RWPE2 (cell line): ENCODE results near the gene CLEC12A.

Source experiments
- ATAC-seq: fragments of 200-7000 bp; cut with Tn5 transposase; 3 replicates; pipeline ENCODE4 v1.9.1; 2021; ENCODE audit warnings: low read depth
- DNase-seq: peaks from one replicate; pipeline ENCODE4 v3.0.0-alpha.2; 2020; ENCODE audit warnings: low spot score
- H3K27ac ChIP-seq: fragments of 450-650 bp; 2 replicates; pipeline ENCODE4 v1.5.1; 2017; ENCODE audit warnings: mild to moderate bottlenecking; ENCODE audit not compliant: poor library complexity, severe bottlenecking
- H3K27me3 ChIP-seq: fragments of 250-450 bp; sonication (Bioruptor Pico); 2 replicates; pipeline ENCODE4 v1.5.1; 2021; ENCODE audit warnings: mild to moderate bottlenecking, moderate library complexity; ENCODE audit not compliant: insufficient read depth, poor library complexity, severe bottlenecking
- H3K36me3 ChIP-seq: fragments of 250-450 bp; sonication (Bioruptor Pico); 2 replicates; pipeline ENCODE4 v1.5.1; 2020; ENCODE audit warnings: low read depth, mild to moderate bottlenecking, moderate library complexity
- H3K4me1 ChIP-seq: fragments of 250-450 bp; sonication (Bioruptor Pico); 2 replicates; pipeline ENCODE4 v1.5.1; 2021; ENCODE audit warnings: mild to moderate bottlenecking, moderate library complexity; ENCODE audit not compliant: insufficient read depth, poor library complexity, severe bottlenecking
- H3K4me3 ChIP-seq: fragments of 250-450 bp; sonication (Bioruptor Pico); 2 replicates; pipeline ENCODE4 v1.5.1; 2021; ENCODE audit warnings: mild to moderate bottlenecking, moderate library complexity; ENCODE audit not compliant: severe bottlenecking
- H3K9me3 ChIP-seq: fragments of 250-450 bp; sonication (Bioruptor Pico); 2 replicates; pipeline ENCODE4 v1.5.1; 2021; ENCODE audit warnings: mild to moderate bottlenecking, moderate library complexity; ENCODE audit not compliant: severe bottlenecking
- TF ChIP-seq, protein P1 (sequence below): fragments of 450-650 bp; IDR thresholded peaks from one replicate; pipeline ENCODE4 v1.5.1; 2017; ENCODE audit warnings: mild to moderate bottlenecking, moderate library complexity; ENCODE audit not compliant: poor library complexity, severe bottlenecking

Gene CLEC12A

DNA sequence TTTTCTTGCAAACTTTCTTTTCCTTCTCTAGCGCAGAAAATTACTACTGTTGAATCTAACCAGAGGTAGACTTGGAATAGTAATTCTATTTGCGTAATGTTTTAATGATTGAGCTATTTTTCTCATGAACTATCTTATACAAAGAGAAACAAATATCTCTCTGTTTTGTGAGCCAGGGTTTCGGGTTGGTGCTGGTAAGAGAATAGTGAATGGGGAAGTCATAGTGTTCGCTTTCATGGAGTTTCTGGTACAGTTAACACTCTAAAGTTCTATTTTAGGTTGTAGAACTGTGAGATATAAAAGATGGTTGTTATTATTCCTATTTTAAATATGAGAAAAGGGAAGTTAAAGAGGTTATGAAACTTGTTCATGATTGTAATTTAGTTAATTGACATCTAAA lies 21.1 kb downstream of the CLEC12A start:
- Histone ChIP-seq H3K36me3 (no peaks in the 10 kb centered on the region), H3K9me3 (no peaks in the 10 kb centered on the region), H3K4me1 (no peaks in the 10 kb centered on the region), H3K4me3 (no peak overlapping the region), H3K27ac (no peak overlapping the region), H3K27me3 (no peaks in the 10 kb centered on the region)
- TF ChIP-seq, protein P1, sequence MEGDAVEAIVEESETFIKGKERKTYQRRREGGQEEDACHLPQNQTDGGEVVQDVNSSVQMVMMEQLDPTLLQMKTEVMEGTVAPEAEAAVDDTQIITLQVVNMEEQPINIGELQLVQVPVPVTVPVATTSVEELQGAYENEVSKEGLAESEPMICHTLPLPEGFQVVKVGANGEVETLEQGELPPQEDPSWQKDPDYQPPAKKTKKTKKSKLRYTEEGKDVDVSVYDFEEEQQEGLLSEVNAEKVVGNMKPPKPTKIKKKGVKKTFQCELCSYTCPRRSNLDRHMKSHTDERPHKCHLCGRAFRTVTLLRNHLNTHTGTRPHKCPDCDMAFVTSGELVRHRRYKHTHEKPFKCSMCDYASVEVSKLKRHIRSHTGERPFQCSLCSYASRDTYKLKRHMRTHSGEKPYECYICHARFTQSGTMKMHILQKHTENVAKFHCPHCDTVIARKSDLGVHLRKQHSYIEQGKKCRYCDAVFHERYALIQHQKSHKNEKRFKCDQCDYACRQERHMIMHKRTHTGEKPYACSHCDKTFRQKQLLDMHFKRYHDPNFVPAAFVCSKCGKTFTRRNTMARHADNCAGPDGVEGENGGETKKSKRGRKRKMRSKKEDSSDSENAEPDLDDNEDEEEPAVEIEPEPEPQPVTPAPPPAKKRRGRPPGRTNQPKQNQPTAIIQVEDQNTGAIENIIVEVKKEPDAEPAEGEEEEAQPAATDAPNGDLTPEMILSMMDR = no peak
- DNase-seq (no peak), ATAC-seq (no peak)

DNA sequence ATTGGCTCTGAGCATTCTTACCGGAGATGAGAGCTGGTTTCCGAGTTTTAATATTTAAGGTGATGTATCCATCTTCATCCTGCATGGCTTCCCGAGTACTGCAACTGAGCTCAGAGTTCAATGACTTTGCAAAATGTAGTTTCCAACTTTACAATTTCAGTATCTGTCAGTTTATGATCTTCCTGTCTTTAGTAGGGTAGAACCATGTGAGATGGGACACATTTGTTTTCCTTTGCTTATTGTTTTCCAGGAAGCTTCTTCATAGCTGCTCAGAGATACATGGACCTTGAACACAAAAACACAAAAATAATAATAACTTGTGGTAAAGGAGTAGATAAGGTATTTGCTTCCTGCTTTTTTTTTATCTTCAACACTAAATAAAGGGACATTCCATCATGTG lies 27.8 kb downstream of the CLEC12A start, which contains the start of gene CLEC1B:
Gene CLEC1B (minus strand): TSS at position 106 of the 400 bp plus-strand sequence. CDS start 21 bp downstream, at position 85.
- no peak for ATAC-seq
- DNase-seq = no peak
- no peak within 1 kb of the TSS for H3K4me3 ChIP-seq
- H3K27ac ChIP-seq = no peak within 1 kb of the TSS
- H3K4me1 ChIP-seq = no peaks in the 10 kb centered on the region
- TF ChIP-seq, protein P1 = no peak
- H3K36me3 ChIP-seq = no peaks in the 10 kb centered on the region
- H3K27me3 ChIP-seq = no peaks in the 10 kb centered on the region
- no peaks in the 10 kb centered on the region for H3K9me3 ChIP-seq

DNA sequence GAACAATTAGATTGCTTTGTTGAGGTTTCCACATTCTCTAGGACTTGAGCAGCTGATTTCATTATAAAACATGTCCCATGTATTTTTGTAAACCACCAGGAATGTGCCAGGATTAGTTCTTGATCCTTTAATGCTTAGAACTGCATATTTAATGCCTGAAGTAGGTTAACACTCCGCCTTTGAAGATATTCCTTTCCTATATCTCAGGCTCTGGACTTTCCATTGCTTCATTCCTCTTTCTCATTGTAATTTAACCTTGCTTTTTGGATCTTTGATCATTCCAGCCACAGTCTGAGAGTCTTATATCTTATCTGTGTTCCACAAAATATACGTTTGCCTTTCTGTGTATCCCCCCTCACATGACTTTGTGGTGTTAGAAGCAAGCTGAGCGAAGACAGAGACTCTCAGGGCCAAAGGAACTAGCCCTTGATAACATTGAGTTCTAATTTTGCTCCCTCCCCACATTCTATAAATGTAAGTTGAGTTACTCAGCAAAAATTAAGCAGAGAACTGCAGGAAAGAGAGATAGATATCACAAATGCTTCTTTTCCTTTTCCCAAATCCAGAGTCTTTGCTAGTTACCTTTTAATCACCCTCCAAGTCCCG lies 30.1 kb downstream of the CLEC12A start:
- no peak for DNase-seq
- TF ChIP-seq, protein P1 = no peak
- Histone ChIP-seq H3K27ac (no peak overlapping the region), H3K27me3 (no peaks in the 10 kb centered on the region), H3K4me3 (no peak overlapping the region), H3K9me3 (no peaks in the 10 kb centered on the region), H3K36me3 (no peaks in the 10 kb centered on the region), H3K4me1 (no peaks in the 10 kb centered on the region)
- ATAC-seq = no peak

DNA sequence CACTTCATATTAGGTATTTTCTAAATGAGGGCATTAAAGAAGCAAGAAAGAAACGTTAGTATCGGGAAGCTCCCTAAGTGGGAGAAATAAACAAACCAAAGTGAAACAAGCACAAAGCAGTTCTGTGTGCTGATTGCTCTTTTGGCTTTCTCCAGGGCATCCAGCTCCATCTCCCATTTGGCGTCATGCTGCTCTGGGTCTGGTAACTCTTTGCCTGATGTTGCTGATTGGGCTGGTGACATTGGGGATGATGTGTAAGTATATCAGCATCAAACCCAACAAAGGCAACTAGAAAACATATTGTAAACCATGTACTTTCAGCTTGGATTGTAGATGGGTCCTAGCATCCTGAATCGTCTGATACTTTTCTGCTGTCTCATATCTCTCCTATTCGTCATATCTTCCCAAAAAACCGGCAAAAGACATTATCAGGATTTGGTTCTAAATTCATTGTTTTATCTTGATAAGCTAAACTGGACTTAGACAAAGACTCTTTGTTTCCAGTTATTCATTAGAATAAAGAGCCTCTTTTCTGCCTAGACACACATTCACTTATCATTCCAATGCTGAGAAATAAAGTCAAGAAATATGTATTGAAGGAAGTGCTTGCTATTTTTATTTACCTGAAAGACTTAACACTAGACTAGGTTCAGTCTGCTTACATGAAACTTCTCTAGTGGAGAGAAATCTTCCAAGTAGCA lies 41.6 kb downstream of the CLEC12A start:
- Histone ChIP-seq H3K4me3 (no peak overlapping the region), H3K9me3 (no peaks in the 10 kb centered on the region), H3K4me1 (no peaks in the 10 kb centered on the region), H3K36me3 (no peaks in the 10 kb centered on the region), H3K27me3 (no peaks in the 10 kb centered on the region), H3K27ac (no peak overlapping the region)
- no peak for DNase-seq
- TF ChIP-seq, protein P1 = no peak
- ATAC-seq = no peak

DNA sequence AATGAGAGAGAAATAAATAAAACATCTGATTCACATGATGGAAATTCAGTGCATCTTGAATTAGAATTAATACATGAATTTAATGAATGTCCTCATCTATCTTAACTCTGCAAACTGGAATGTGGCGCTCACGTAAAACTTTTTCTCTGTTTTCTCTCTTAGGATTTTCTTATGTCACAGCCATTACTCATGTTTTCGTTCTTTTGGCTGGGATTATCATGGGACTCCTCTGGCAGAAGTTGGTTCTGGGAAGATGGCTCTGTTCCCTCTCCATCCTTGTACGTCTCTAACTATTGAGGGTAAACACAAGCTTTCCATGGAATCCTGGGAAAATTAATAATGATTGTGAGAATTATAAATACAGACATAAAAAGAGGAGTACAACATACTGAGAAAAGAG lies 44.2 kb downstream of the CLEC12A start:
- H3K36me3 ChIP-seq = no peaks in the 10 kb centered on the region
- no peaks in the 10 kb centered on the region for H3K9me3 ChIP-seq
- no peak overlapping the region for H3K4me3 ChIP-seq
- no peaks in the 10 kb centered on the region for H3K27me3 ChIP-seq
- H3K4me1 ChIP-seq = no peaks in the 10 kb centered on the region
- ATAC-seq (no peak), DNase-seq (no peak)
- TF ChIP-seq, protein P1 = no peak
- no peak overlapping the region for H3K27ac ChIP-seq
